ENCODE results near the gene UBFD1.
"Not testable (repeated sequence)": the region's sequence is repeated elsewhere in the genome, so short reads cannot be mapped to it uniquely, and the experiment has no call there.

UBFD1 gene

DNA sequence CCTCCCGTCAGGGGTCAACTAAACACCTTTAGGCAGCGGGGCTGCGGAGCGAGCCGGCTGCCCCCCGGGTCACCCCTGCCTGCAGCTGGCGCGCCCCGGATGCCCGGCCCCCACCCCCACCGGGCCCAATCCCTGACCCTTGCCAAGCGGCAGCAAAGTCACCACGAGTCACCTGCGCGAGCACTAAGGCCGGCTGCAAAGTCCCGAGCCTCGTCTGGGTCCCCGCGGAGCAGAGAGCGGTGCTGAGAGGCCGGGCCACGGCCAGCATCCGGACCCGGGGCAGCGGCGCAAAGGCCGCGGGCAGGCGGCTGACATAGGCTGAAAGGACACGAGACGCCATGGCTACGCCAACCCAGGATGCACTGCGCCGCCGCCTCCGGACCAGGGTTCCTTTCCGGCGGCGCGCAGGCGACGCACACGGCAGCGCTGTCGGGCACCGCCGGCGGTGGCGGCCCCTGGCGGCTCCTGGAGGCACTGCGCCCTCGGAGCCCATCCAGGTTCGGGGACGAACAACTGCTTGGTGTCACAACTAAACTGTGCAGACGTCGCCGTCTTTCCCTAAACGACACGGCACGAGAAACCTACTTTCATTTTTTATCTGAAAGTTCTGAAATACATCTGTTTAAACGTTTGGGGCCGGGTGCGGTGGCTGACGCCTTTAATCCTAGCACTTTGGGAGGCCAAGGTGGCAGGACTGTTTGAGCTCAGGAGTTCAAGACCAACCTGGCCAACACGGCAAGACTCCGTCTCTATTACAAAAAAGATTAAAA lies 38.6 kb downstream of the UBFD1 start, which contains the start of gene NDUFAB1:
TSS of gene NDUFAB1 (minus strand) at position 366 of the 770 bp plus-strand sequence. CDS start at position 340, 26 bp downstream.
- DNase-seq (ENCODE audit: extremely low read depth in 1 of 2, low read depth in 1 of 2): peak; percentile 58 to 88

DNA sequence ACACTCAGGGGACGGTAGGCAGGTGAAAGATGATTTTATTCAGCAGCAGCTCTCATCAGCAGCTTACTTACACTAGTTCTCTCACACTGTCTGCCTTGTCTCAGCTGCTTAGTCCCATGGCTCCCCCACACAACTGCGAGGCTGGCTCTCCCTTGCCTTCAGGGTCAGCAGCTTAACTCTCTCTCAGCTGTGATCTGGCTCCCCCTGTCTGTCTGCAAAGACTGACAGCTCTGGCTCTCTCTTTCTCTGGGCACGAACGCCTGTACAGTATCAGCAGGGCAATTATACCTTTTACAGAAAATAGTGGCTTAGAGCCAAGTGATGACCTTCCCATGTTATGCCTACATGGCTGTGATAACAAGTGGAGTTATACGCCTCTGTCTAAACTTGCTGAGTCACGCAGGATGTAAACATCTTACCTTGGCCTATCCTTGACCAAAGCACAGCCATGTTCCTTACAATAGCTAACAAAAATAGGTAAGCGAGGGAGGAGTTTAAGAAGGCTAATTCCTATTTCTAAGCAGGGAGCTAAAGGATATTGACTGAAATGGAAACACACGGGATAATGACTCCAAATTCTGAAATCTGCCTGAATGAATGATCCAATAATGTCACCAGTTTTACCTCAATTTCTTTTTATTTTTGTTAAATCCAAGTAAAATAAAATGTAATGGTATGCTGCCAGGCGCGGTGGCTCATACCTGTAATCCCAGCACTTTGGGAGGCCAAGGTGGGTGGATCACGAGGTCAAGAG lies 39.7 kb downstream of the UBFD1 start:
- no peak for DNase-seq (ENCODE audit: extremely low read depth in 1 of 2, low read depth in 1 of 2)

DNA sequence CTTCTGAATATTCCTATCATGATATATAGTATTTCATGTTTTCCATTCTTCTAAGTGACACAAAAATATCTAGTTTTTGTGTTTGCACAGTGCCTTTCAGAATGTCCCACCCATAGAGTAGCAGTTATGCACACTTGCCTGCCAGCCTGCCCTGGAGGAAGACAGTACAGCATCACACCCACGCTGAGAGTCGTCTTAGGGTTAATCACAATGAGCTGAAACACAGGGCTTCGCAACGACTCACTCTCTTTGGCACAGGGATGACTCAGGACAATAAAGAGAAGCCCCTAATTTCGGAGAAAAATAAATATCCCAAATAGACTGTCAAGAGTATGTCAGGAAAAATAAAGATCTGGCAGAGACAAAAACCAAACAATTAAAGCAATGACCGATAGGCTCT lies 50.2 kb downstream of the UBFD1 start:
- DNase-seq (ENCODE audit: extremely low read depth in 1 of 2, low read depth in 1 of 2): no peak

DNA sequence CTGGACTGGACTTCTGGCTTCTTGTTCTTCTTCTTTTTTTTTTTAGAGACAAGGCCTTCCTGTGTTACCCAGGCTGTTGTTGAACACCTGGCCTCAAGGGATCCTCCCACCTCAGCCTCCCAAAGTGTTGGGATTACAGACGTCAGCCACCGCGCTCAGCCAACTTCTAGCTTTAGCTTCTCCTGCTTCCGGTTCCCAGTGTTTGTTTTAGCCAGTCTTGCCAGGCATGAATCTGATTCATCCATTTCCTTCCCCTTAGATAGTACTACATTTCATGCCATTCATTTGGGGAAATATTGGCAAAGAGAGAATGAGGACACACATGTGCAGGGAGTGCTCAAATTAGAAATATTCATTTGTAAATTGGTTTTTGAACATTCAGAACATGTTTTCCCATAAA lies 50.7 kb downstream of the UBFD1 start:
- DNase-seq (ENCODE audit: extremely low read depth in 1 of 2, low read depth in 1 of 2): no peak

DNA sequence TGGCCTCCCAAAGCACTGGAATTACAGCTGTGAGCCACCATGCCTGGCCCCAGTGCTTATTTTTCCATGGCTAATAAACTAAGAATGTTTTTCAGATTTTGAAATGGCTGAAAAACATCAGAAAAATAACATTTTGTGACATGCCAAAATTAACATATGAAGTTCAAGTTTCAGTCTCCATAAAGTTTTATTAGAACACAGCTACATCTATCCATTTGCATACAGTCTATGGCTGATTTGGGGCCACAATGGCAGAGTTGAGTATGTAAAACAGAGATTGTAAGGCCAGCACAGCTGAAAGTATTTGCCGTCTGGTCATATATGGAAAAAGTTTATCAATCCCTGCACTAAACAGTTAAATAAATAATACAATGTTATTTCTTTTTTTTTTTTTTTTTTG lies 52.4 kb downstream of the UBFD1 start:
- no peak for DNase-seq (ENCODE audit: extremely low read depth in 1 of 2, low read depth in 1 of 2)

DNA sequence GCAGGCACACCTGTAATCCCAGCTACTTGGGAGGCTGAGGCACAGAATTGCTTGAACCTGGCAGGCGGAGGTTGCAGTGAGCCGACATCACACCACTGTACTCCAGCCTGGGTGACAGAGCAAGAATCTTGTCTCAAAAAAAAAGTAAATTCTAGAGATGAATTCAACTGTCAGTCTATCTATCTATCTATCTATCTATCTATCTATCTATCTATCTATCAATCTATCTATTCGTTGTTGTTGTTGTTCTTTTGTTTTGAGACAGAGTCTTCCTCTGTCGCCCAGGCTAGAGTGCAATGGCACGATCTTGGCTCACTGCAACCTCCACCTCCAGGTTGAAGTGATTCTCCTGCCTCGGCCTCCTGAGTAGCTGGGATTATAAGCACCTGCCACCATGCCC lies 53.4 kb downstream of the UBFD1 start:
- DNase-seq (ENCODE audit: extremely low read depth in 1 of 2, low read depth in 1 of 2): not testable (repeated sequence)

DNA sequence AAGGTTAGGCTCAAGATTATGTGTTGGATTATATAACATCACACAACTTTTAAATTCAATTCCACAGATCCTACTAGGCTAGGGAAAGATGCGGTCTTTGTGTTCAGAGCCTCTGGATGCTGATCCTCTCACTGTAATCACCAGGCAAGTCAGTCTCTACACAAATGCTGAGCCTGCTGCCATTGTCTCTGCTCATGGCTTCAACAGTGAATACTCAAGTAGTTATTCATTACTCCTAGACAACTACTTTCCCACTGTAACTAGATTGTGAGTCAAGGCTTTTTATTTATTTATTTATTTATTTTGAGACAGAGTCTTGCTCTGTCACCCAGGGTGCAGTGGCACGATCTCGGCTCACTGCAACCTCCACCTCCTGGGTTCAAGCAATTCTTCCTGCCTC lies 54.4 kb downstream of the UBFD1 start:
- DNase-seq (ENCODE audit: extremely low read depth in 1 of 2, low read depth in 1 of 2): no peak

DNA sequence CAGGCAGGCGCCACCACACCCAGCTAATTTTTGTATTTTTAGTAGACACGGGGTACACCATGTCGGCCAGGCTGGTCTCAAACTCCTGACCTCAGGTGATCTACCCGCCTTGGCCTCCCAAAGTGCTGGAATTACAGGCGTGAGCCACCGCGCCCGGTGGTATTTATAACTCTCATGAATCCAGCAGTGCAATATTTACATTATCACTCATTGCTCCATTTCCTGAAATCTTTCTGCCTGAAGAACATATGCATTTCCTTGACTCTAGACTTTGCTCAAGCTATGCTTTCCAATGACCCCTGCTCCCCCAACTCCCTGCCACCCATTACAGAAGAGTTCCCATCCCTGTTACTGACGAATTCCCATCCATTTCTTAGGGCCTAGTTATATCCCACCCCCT lies 58.3 kb downstream of the UBFD1 start:
- no peak for DNase-seq (ENCODE audit: extremely low read depth in 1 of 2, low read depth in 1 of 2)
